Stomach (tissue), 9 donors: ENCODE data around the gene SOSTDC1. TPM values are rescaled to one million over a fixed set of nuclear protein-coding genes. Genes with fewer than 3 reads are reported as not detected.

Experiments
- DNase-seq, 2 donors: peaks; one replicate each; pipeline versions ENCODE4 v3.0.0 to v3.0.0-alpha.2; 2013 to 2019
- H3K27ac ChIP-seq, 5 donors: fragments of 200-600 bp in 4 of 5; sonication (generic) in 4 of 5; one replicate each; pipeline ENCODE4 v1.5.1; 2013 to 2019; ENCODE audit warnings: mild to moderate bottlenecking in 1 of 5, moderate library complexity in 1 of 5
- H3K27me3 ChIP-seq, 3 donors: fragments of 200-600 bp; sonication (generic); one replicate each; pipeline ENCODE4 v1.5.1; 2017 to 2019; ENCODE audit warnings: mixed run types in 1 of 3
- H3K36me3 ChIP-seq, 4 donors: fragments of 200-600 bp; sonication (generic); 1 replicate in 3 of 4; 2 replicates in 1 of 4; pipeline ENCODE4 v1.5.1; 2016 to 2019
- H3K4me1 ChIP-seq, 4 donors: fragments of 200-600 bp; sonication (generic); one replicate each; pipeline ENCODE4 v1.5.1; 2016 to 2019
- H3K4me3 ChIP-seq, 4 donors: fragments of 200-600 bp; sonication (generic) in 3 of 4; one replicate each; pipeline ENCODE4 v1.5.1; 2016 to 2019; ENCODE audit warnings: mild to moderate bottlenecking in 1 of 4
- H3K9me3 ChIP-seq, 4 donors: fragments of 200-600 bp; sonication (generic); one replicate each; pipeline ENCODE4 v1.5.1; 2016 to 2019
- CTCF ChIP-seq, 7 experiments: fragments of 450-650 bp in 4 of 7; fragments of 200-600 bp in 3 of 7; sonication (generic) in 3 of 7; IDR thresholded peaks; one replicate each; pipeline ENCODE4 v1.5.1; 2016 to 2019; ENCODE audit warnings: antibody characterized with exemption in 7 of 7, control low read depth in 2 of 7, mild to moderate bottlenecking in 1 of 7
- EP300 ChIP-seq: sonication (generic); formaldehyde crosslinking; IDR thresholded peaks from one replicate; pipeline ENCODE4 v1.6.1; 2017; ENCODE audit warnings: antibody characterized with exemption
- POLR2A ChIP-seq, 4 donors: fragments of 450-650 bp; IDR thresholded peaks; one replicate each; pipeline ENCODE4 v1.6.1; 2016; ENCODE audit warnings: antibody characterized with exemption in 4 of 4, control low read depth in 2 of 4, mild to moderate bottlenecking in 1 of 4, moderate library complexity in 1 of 4
- POLR2AphosphoS5 ChIP-seq, 3 donors: sonication (generic); formaldehyde crosslinking; IDR thresholded peaks; one replicate each; pipeline ENCODE4 v1.6.1; 2016; ENCODE audit warnings: antibody characterized with exemption in 3 of 3
- WGBS, 5 donors: extraction: QIAGEN DNeasy Blood & Tissue Kit in 3 of 5; methylation state at CpG; one replicate each; pipeline versions ENCODE4 v1.1.5 to v1.1.7; 2013 to 2018; 5-methylcytosine and 5-hydroxymethylcytosine counted together
- intact Hi-C: fragments of 100-400 bp; cut with DNase I; formaldehyde crosslinking; loops from one replicate; pipeline ENCODE4 v1.15.1; 2023; ENCODE audit warnings: low total_unique reads
- polyA plus RNA-seq, 3 donors: library from polyadenylated mRNA; stranded (reverse); fragments of 200-250 nt; gene quantifications; one replicate each; pipeline ENCODE4 v1.2.3, GENCODE V29; 2013
- total RNA-seq, 5 donors: library from RNA; depleted of rRNA; stranded (reverse); fragments of >200 nt; gene quantifications; one replicate each; pipeline versions ENCODE4 v1.1.0 to v1.2.3, GENCODE V29; 2014 to 2016
- donor health status: healthy with polysubstance abuse.
- donor health status: Bipolar disorder and iron deficiency.
- donor health status: healthy.

SOSTDC1 gene
- total and polyA plus RNA-seq, 8 donors: 0.89 to 21.2 (median 9.0) TPM; not detected in 1

DNA sequence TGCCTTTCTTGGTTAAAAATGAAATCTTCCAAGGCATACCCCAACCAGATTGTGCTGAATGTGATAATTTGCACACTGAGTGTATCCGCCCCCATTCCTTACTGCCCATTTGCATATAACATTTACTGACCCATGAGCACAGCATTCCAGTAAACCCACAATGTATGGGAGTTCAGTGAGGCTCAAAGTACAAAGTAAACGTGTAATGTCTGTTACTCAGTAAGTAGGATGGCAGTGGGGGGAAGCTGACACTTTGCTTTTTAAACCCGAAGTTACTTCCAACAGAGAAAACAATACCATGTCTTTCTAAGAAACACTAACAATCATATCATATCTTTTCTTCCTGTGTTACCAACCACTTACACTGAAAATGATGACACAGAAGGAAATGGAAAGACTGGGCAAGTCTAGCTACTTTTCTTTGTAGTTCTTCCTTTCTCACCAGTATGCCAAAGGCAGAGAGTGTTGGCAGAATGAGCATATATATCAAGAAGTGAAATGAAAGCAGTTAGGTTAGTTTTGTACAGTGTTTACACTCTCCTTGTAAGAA is 27.1 kb upstream of the SOSTDC1 start:
- Histone ChIP-seq H3K27me3 (no peaks in the 10 kb centered on the region), H3K4me1 (peaks cover 0 to 10% (median 0%) of the 10 kb centered on the region in 4 donors), H3K4me3 (no peak overlapping the region), H3K36me3 (no peaks in the 10 kb centered on the region), H3K9me3 (no peaks in the 10 kb centered on the region), H3K27ac (no peak overlapping the region)
- peak in 1 of 2 donors; percentile 53 for DNase-seq
- TF ChIP-seq POLR2A (IDR thresholded peaks at IDR 0.05) (no peak), POLR2AphosphoS5 (IDR thresholded peaks at IDR 0.05) (no peak), EP300 (no peak), CTCF (IDR thresholded peaks at IDR 0.05) (no peak)
- 27 to 56% (median 36%) methylated on average over 3 of the region's 3 CpGs for WGBS, 5 donors
- intact Hi-C loops: no loop called here

DNA sequence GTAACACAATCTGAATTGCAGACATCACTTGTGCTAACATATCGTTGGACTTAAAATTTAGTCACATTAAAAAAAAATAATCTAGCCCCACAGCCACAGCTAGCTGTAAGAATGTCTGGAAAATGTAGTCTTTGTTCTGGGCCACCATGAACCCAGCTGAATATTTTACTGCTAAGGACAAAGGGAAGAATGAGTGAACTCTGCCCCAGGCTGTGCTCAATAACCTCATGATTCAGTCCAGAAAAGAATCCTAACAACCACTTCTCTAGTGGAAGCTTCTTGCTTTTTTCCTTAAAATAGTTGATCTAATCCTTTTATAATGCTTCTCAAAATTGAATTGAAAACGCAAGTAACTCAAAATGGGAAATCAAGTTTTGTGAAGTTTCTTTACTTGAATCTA is 25.6 kb upstream of the SOSTDC1 start:
- Histone ChIP-seq H3K9me3 (no peaks in the 10 kb centered on the region), H3K27ac (no peak overlapping the region), H3K36me3 (no peaks in the 10 kb centered on the region), H3K27me3 (no peaks in the 10 kb centered on the region), H3K4me1 (peaks cover 0 to 10% (median 0%) of the 10 kb centered on the region in 4 donors), H3K4me3 (no peak overlapping the region)
- 64 to 87% (median 83%) methylated on average over 2 of the region's 2 CpGs for WGBS, 5 donors
- intact Hi-C loops: no loop called here
- DNase-seq: peak in 1 of 2 donors; percentile 12
- no peak for TF ChIP-seq POLR2AphosphoS5 (IDR thresholded peaks at IDR 0.05)
- no peak for TF ChIP-seq POLR2A (IDR thresholded peaks at IDR 0.05)
- no peak for TF ChIP-seq CTCF (IDR thresholded peaks at IDR 0.05)
- no peak for TF ChIP-seq EP300

DNA sequence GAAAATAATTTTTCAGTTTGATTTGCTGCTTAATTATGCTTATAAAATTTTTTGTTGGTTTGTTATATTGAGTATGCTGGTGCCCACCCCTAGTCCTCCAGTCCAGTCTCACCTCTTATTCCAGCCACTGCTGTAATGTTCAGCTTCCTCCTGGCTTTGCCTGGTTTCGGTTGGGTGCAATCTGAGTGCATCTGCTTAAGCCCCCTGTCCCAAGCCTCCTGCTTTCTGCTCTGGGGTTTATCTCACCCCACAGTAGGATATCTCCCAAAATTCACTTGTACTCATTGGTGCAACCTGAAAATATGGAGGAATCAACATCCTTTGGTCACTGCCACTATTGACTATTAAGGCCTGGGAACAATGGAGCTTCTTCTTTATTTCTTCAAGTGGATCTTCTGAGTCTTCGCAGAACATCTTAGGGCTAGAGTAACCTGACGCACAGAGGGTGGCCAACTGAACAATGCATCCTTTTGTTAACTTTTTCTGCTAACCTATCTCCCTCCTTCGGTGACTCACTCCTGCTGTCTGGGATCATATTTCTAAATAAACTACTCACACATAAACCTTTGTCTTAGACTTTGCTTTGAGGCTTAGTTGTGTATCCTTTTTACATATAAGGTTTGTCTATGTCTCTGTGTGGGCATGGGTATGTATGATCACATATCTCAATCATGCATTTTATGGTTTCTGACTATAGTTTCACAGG is 19.1 kb upstream of the SOSTDC1 start:
- intact Hi-C loops: no loop called here
- no peaks in the 10 kb centered on the region for H3K27me3 ChIP-seq
- H3K4me1 ChIP-seq: no peaks in the 10 kb centered on the region
- DNase-seq: peak in 1 of 2 donors; percentile 19
- no peaks in the 10 kb centered on the region for H3K9me3 ChIP-seq
- TF ChIP-seq POLR2AphosphoS5 (IDR thresholded peaks at IDR 0.05): no peak
- no peaks in the 10 kb centered on the region for H3K36me3 ChIP-seq
- H3K4me3 ChIP-seq: no peak overlapping the region
- 59 to 81% (median 71%) methylated on average over 4 of the region's 4 CpGs for WGBS, 5 donors
- H3K27ac ChIP-seq: no peak overlapping the region

DNA sequence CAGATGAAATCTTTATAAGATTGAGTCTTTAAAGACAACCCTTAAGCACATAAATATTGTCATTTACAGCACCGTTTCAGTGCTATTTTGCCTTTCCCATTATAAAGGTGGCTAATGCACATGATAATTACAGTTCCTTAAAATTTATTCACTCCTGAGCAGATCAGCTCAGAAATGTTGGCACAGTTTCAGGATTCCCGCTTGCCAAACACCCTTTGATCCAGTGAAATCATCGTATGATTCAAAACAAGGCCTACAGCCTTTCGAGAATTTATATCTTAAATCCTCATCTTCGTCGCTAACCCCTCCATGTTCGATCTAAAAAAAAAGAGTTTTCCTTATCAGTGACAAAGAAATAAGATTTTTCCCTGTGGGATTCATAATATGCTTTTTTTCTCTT is 14.1 kb upstream of the SOSTDC1 start:
- no peak overlapping the region for H3K4me3 ChIP-seq
- H3K4me1 ChIP-seq: no peaks in the 10 kb centered on the region
- no peak overlapping the region for H3K27ac ChIP-seq
- no peaks in the 10 kb centered on the region for H3K36me3 ChIP-seq
- no peaks in the 10 kb centered on the region for H3K27me3 ChIP-seq
- H3K9me3 ChIP-seq: no peaks in the 10 kb centered on the region
- intact Hi-C loops: no loop called here
- 69 to 82% (median 74%) methylated on average over 7 of the region's 7 CpGs for WGBS, 5 donors
- DNase-seq: peak in 1 of 2 donors; percentile 13
- TF ChIP-seq POLR2AphosphoS5 (IDR thresholded peaks at IDR 0.05): no peak
- TF ChIP-seq CTCF (IDR thresholded peaks at IDR 0.05): no peak
- no peak for TF ChIP-seq EP300
- TF ChIP-seq POLR2A (IDR thresholded peaks at IDR 0.05): no peak

GRCh38 chr7:16479161-16479560 is 13.6 kb upstream of the SOSTDC1 start:
- no peaks in the 10 kb centered on the region for H3K9me3 ChIP-seq
- WGBS, 5 donors: 69 to 86% (median 79%) methylated on average over 4 of the region's 4 CpGs
- no peaks in the 10 kb centered on the region for H3K27me3 ChIP-seq
- no peaks in the 10 kb centered on the region for H3K36me3 ChIP-seq
- H3K27ac ChIP-seq: no peak overlapping the region
- TF ChIP-seq CTCF (IDR thresholded peaks at IDR 0.05): no peak
- no peak for TF ChIP-seq POLR2AphosphoS5 (IDR thresholded peaks at IDR 0.05)
- no peak for DNase-seq
- H3K4me3 ChIP-seq: no peak overlapping the region
- intact Hi-C loops: no loop called here
- H3K4me1 ChIP-seq: no peaks in the 10 kb centered on the region
